Omental fat pad (tissue), 4 donors: ENCODE results near the gene ZNF771. TPM values are rescaled to one million over a fixed set of nuclear protein-coding genes. Genes with fewer than 3 reads are reported as not detected.
"Not testable (repeated sequence)": the region's sequence is repeated elsewhere in the genome, so short reads cannot be mapped to it uniquely, and the experiment has no call there.

Experiments
- ATAC-seq: fragments of 150-250 bp; one replicate; pipeline ENCODE4 v1.9.1; 2016; ENCODE audit warnings: mild to moderate bottlenecking, moderate library complexity; ENCODE audit not compliant: low FRiP score
- DNase-seq: peaks from one replicate; pipeline ENCODE4 v3.0.0-alpha.2; 2019; ENCODE audit warnings: low spot score
- CTCF ChIP-seq, 3 donors: fragments of 450-650 bp; IDR thresholded peaks; one replicate each; pipeline ENCODE4 v1.5.1; 2016 to 2017; ENCODE audit warnings: antibody characterized with exemption in 3 of 3, mild to moderate bottlenecking in 3 of 3, moderate library complexity in 2 of 3
- small RNA-seq: library from RNA; depleted of rRNA; stranded (forward); fragments of <200 nt; gene quantifications from one replicate; pipeline ENCODE3, GENCODE V24; 2016
- total RNA-seq, 4 donors: library from RNA; depleted of rRNA; stranded (reverse); fragments of >200 nt; gene quantifications; one replicate each; pipeline ENCODE4 v1.1.0, GENCODE V29; 2016

ZNF771 gene
- total RNA-seq, 4 donors from 2014 or later, result 8.3 to 13.6 (median 9.9) TPM

GRCh38 chr16:30458561-30459394 lies 51.4 kb downstream of the ZNF771 start:
- no peak for TF ChIP-seq CTCF (IDR thresholded peaks at IDR 0.05)
- DNase-seq (no peak), ATAC-seq (no peak)

GRCh38 chr16:30459456-30459855 lies 52.0 kb downstream of the ZNF771 start:
- DNase-seq, result no peak
- no peak for ATAC-seq
- no peak for TF ChIP-seq CTCF (IDR thresholded peaks at IDR 0.05)

GRCh38 chr16:30461426-30461825 lies 54.0 kb downstream of the ZNF771 start:
- DNase-seq, ATAC-seq: not testable (repeated sequence)

- no peak for ATAC-seq
- DNase-seq, result no peak
- no peak for TF ChIP-seq CTCF (IDR thresholded peaks at IDR 0.05)
Measured at GRCh38 chr16:30464078-30464477, 56.7 kb downstream of the ZNF771 start.

Small RNA genes lying within 50 kb of the gene (small RNA-seq; reads per million reads assigned to genes)
- not detected for gene RF00019
- 0.64 reads per million for gene RF00406

Other genes starting within 250 kb of the ZNF771 start
- gene CORO1A, start 224.0 kb upstream of the ZNF771 start, total RNA-seq, result 100 to 1,000 TPM in 1 of 4 donors, 10 to 100 TPM in 3; 31.6 to 109 (median 50.0) TPM
- 100 to 1,000 TPM; 152 to 366 (median 206) TPM for gene BOLA2B, start 213.9 kb upstream of the ZNF771 start, total RNA-seq
- 10 to 100 TPM; 21.7 to 52.7 (median 44.2) TPM for gene SLX1A, start 213.7 kb upstream of the ZNF771 start, total RNA-seq
- gene SULT1A3, start 208.4 kb upstream of the ZNF771 start, total RNA-seq, result 10 to 100 TPM; 14.0 to 32.3 (median 18.3) TPM
- 10 to 100 TPM in 1 of 4 donors, 1 to 10 TPM in 3; 2.8 to 14.7 (median 5.9) TPM for gene NPIPB13, start 159.1 kb upstream of the ZNF771 start, total RNA-seq
- gene CD2BP2, start 52.3 kb upstream of the ZNF771 start, total RNA-seq, result 10 to 100 TPM; 27.3 to 39.9 (median 35.4) TPM
- 10 to 100 TPM; 19.0 to 28.6 (median 26.7) TPM for gene TBC1D10B, start 37.1 kb upstream of the ZNF771 start, total RNA-seq
- not detected for gene MYL11, start 32.8 kb upstream of the ZNF771 start, total RNA-seq
- 1 to 10 TPM in 3 of 4 donors, under 1 TPM in 1; 0.93 to 2.6 (median 2.4) TPM for gene SEPTIN1, start 25.0 kb upstream of the ZNF771 start, total RNA-seq
- gene ZNF48, start 12.2 kb upstream of the ZNF771 start, total RNA-seq, result 1 to 10 TPM; 3.4 to 5.4 (median 4.9) TPM
- 10 to 100 TPM in 3 of 4 donors, 1 to 10 TPM in 1; 9.8 to 24.0 (median 14.8) TPM for gene DCTPP1, start 22.4 kb downstream of the ZNF771 start, total RNA-seq
- 10 to 100 TPM; 22.8 to 42.9 (median 32.1) TPM for gene SEPHS2, start 38.3 kb downstream of the ZNF771 start, total RNA-seq
- gene ITGAL, start 65.1 kb downstream of the ZNF771 start, total RNA-seq, result 10 to 100 TPM in 1 of 4 donors, 1 to 10 TPM in 3; 1.5 to 20.2 (median 6.3) TPM
- gene ZNF768, start 119.0 kb downstream of the ZNF771 start, total RNA-seq, result 10 to 100 TPM; 16.5 to 22.5 (median 18.6) TPM
- gene ZNF747, start 127.3 kb downstream of the ZNF771 start, total RNA-seq, result 10 to 100 TPM in 2 of 4 donors, 1 to 10 TPM in 2; 7.7 to 12.1 (median 10.4) TPM
- gene ZNF764, start 150.8 kb downstream of the ZNF771 start, total RNA-seq, result 10 to 100 TPM in 2 of 4 donors, 1 to 10 TPM in 2; 4.5 to 15.9 (median 10.1) TPM
- 10 to 100 TPM in 3 of 4 donors, 1 to 10 TPM in 1; 7.4 to 24.0 (median 13.3) TPM for gene ZNF688, start 164.1 kb downstream of the ZNF771 start, total RNA-seq
- gene ZNF785, start 178.1 kb downstream of the ZNF771 start, total RNA-seq, result 10 to 100 TPM in 1 of 4 donors, 1 to 10 TPM in 3; 4.5 to 12.1 (median 8.1) TPM
- gene ZNF689, start 202.8 kb downstream of the ZNF771 start, total RNA-seq, result 1 to 10 TPM; 5.5 to 9.5 (median 7.0) TPM
- gene PRR14, start 243.4 kb downstream of the ZNF771 start, total RNA-seq, result 10 to 100 TPM; 12.7 to 50.4 (median 17.6) TPM